SK-N-MC (cell line): ENCODE results near the gene NTMT1.

ENCODE experiments used
- EZH2 ChIP-seq: fragments of 200-600 bp; sonication (generic); IDR thresholded peaks from one replicate; pipeline ENCODE4 v1.6.1; 2017; ENCODE audit warnings: antibody characterized with exemption
- FOXP2 ChIP-seq: optimal IDR thresholded peaks from 2 replicates; pipeline ENCODE3; 2011; ENCODE audit warnings: mild to moderate bottlenecking, moderate library complexity; ENCODE audit not compliant: insufficient read depth; ENCODE audit errors: extremely low read length, control extremely low read depth
- POLR2AphosphoS5 ChIP-seq: IDR thresholded peaks from 2 replicates; pipeline ENCODE4 v1.6.1; 2012; ENCODE audit warnings: mild to moderate bottlenecking, low read depth, low read length, borderline replicate concordance

DNA sequence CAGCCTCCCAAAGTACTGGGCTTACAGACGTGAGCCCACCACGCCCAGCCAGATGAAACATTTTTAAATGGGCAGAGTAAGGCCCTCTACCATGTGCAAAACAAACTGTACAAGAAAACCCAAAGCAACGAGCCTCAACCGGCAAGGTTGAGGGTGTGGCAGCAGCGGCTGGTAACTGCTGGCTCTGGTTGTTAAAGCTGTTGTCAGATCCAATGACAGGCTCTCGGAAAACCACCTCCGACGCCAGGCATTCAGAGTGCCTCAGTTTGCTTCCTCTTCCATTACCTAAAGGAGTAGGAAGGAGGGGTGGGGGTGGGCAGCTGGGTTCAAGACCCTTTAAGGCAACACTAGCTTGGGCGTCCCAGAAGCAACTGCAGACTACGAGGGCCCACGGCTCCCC lies 18.4 kb downstream of the NTMT1 start:
- TF ChIP-seq POLR2AphosphoS5 = no peak
- TF ChIP-seq EZH2 = no peak
- no peak for TF ChIP-seq FOXP2
